ENCODE data around the gene SEZ6L. TPM values are rescaled to one million over a fixed set of nuclear protein-coding genes. Genes with fewer than 3 reads are reported as not detected.

Gene SEZ6L
- polyA plus RNA-seq, 2 of the 4 experiments (the other 2 are of a cell fraction), result not detected

GRCh38 chr22:26357281-26357680 is 188.0 kb downstream of the SEZ6L start:
- ATAC-seq, result no peak
- ChIA-PET POLR2A (no interaction called here), CTCF (interaction anchor here (1.0 to 4.5 kb wide), 2 partner anchors 8 to 10 kb away, joined by 3 to 26 read pairs; no protein-coding TSS in a partner anchor)
- no peak for DNase-seq (ENCODE audit: low read depth in 1 of 2, low spot score in 1 of 2)
- 60% methylated on average over 2 of the region's 2 CpGs for WGBS (ENCODE audit: missing lambda C conversion rate)
- Histone ChIP-seq H3K4me3 (no peak overlapping the region), H3K9me3 (no peaks in the 10 kb centered on the region), H3K27ac (no peak overlapping the region), H3K4me2 (no peak overlapping the region), H3K4me1 (no peaks in the 10 kb centered on the region; the same call in 2 of the 3 replicates)
- no peak for FAIRE-seq
- TF ChIP-seq BHLHE40 (IDR thresholded peaks at IDR 0.05; ENCODE audit: low read depth, low read length), result no peak
- peak; percentile 88 for TF ChIP-seq ZFP36 (IDR thresholded peaks at IDR 0.05; ENCODE audit: borderline replicate concordance, partially characterized antibody)
- no peak for TF ChIP-seq RCOR1 (IDR thresholded peaks at IDR 0.05; ENCODE audit: low read depth, low read length)
- no peak for TF ChIP-seq HEYL (CRISPR knock-in tag; IDR thresholded peaks at IDR 0.05)
- no peak for TF ChIP-seq CEBPB (IDR thresholded peaks at IDR 0.05)
- no peak for TF ChIP-seq GATA3 (IDR thresholded peaks at IDR 0.05; ENCODE audit: borderline replicate concordance)

GRCh38 chr22:26357813-26358212 is 188.6 kb downstream of the SEZ6L start:
- ChIA-PET CTCF (interaction anchor here (4.5 kb wide), 1 partner anchor 8 kb away, joined by 26 read pairs; no protein-coding TSS in a partner anchor), POLR2A (no interaction called here)
- DNase-seq (ENCODE audit: low read depth in 1 of 2, low spot score in 1 of 2) (no peak), ATAC-seq (no peak), FAIRE-seq (no peak)
- H3K9me3 ChIP-seq, result no peaks in the 10 kb centered on the region
- 79% methylated on average over 8 of the region's 9 CpGs for WGBS (ENCODE audit: missing lambda C conversion rate)
- H3K4me3 ChIP-seq, result no peak overlapping the region
- no peak overlapping the region for H3K4me2 ChIP-seq
- TF ChIP-seq, protein P1, sequence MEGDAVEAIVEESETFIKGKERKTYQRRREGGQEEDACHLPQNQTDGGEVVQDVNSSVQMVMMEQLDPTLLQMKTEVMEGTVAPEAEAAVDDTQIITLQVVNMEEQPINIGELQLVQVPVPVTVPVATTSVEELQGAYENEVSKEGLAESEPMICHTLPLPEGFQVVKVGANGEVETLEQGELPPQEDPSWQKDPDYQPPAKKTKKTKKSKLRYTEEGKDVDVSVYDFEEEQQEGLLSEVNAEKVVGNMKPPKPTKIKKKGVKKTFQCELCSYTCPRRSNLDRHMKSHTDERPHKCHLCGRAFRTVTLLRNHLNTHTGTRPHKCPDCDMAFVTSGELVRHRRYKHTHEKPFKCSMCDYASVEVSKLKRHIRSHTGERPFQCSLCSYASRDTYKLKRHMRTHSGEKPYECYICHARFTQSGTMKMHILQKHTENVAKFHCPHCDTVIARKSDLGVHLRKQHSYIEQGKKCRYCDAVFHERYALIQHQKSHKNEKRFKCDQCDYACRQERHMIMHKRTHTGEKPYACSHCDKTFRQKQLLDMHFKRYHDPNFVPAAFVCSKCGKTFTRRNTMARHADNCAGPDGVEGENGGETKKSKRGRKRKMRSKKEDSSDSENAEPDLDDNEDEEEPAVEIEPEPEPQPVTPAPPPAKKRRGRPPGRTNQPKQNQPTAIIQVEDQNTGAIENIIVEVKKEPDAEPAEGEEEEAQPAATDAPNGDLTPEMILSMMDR (IDR thresholded peaks at IDR 0.05), result no peak
- TF ChIP-seq, protein P2, sequence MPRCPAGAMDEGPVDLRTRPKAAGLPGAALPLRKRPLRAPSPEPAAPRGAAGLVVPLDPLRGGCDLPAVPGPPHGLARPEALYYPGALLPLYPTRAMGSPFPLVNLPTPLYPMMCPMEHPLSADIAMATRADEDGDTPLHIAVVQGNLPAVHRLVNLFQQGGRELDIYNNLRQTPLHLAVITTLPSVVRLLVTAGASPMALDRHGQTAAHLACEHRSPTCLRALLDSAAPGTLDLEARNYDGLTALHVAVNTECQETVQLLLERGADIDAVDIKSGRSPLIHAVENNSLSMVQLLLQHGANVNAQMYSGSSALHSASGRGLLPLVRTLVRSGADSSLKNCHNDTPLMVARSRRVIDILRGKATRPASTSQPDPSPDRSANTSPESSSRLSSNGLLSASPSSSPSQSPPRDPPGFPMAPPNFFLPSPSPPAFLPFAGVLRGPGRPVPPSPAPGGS (IDR thresholded peaks at IDR 0.05), result no peak
- TF ChIP-seq HOXA7 (CRISPR knock-in tag; IDR thresholded peaks at IDR 0.05) (no peak), HOXB5 (CRISPR knock-in tag; IDR thresholded peaks at IDR 0.05) (no peak), TP53 (CRISPR knock-in tag; IDR thresholded peaks at IDR 0.05) (no peak), RAD21 (conservative IDR thresholded peaks at IDR 0.05 in 1 of 2, IDR thresholded peaks at IDR 0.05 in 1 of 2) (no peak), MAZ (IDR thresholded peaks at IDR 0.05; ENCODE audit: borderline replicate concordance, low read depth, low read length) (no peak), NR3C1 (IDR thresholded peaks at IDR 0.05) (no peak), ZFP36 (IDR thresholded peaks at IDR 0.05; ENCODE audit: borderline replicate concordance, partially characterized antibody) (no peak), TFCP2L1 (CRISPR knock-in tag; IDR thresholded peaks at IDR 0.05) (no peak), JUN (IDR thresholded peaks at IDR 0.05) (no peak), HOXB13 (CRISPR knock-in tag; IDR thresholded peaks at IDR 0.05; ENCODE audit: low read depth) (no peak)
- TF ChIP-seq, protein P3, sequence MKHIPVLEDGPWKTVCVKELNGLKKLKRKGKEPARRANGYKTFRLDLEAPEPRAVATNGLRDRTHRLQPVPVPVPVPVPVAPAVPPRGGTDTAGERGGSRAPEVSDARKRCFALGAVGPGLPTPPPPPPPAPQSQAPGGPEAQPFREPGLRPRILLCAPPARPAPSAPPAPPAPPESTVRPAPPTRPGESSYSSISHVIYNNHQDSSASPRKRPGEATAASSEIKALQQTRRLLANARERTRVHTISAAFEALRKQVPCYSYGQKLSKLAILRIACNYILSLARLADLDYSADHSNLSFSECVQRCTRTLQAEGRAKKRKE (CRISPR knock-in tag; IDR thresholded peaks at IDR 0.05; ENCODE audit: low read depth), result no peak
- no peaks in the 10 kb centered on the region; the same call in 2 of the 3 replicates for H3K4me1 ChIP-seq
- no peak overlapping the region for H3K27ac ChIP-seq

DNA sequence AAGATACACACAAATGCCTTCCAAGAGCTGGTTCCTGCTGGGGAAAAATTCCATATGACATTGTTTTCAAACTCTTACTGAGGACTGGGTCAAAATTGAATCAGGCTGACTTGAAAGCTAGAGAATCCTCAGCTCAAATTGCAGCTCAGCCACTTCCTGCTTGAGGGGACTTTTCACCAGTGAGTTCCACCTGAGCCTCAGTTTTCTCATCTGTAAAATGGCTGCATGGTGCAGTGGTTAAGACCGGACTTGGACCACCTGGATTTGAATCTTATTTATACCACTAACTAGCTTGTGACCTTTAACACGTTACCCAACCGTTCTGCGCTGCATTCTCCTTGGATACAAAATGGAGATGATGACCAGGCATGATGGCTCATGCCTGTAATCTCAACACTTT is 189.9 kb downstream of the SEZ6L start:
- FAIRE-seq (no peak), ATAC-seq (no peak)
- CTCF ChIA-PET, result interaction anchor here (0.6 to 2.0 kb wide), 3 partner anchors 11 to 268 kb away, joined by 3 to 4 read pairs (median 4); no protein-coding TSS in a partner anchor

More for the DNA sequence above, 189.9 kb downstream of the SEZ6L start:
- Histone ChIP-seq H3K4me3 (no peak overlapping the region), H3K4me2 (no peak overlapping the region), H3K4me1 (no peaks in the 10 kb centered on the region; the same call in 2 of the 3 replicates), H3K27ac (no peak overlapping the region), H3K9me3 (no peaks in the 10 kb centered on the region)
- POLR2A ChIA-PET, result no interaction called here
- DNase-seq (ENCODE audit: low read depth in 1 of 2, low spot score in 1 of 2), result no peak
- TF ChIP-seq, protein P1 (IDR thresholded peaks at IDR 0.05), result no peak
- no peak for TF ChIP-seq CBX2 (IDR thresholded peaks at IDR 0.05; ENCODE audit: borderline replicate concordance, low read depth)
- TF ChIP-seq FOXS1 (CRISPR knock-in tag; IDR thresholded peaks at IDR 0.05), result no peak
- TF ChIP-seq SREBF2 (IDR thresholded peaks at IDR 0.05), result no peak
- TF ChIP-seq RNF2 (IDR thresholded peaks at IDR 0.05; ENCODE audit: borderline replicate concordance, low read depth), result no peak
- no peak for TF ChIP-seq RCOR1 (IDR thresholded peaks at IDR 0.05; ENCODE audit: low read depth, low read length)
- TF ChIP-seq PBX3 (IDR thresholded peaks at IDR 0.05), result no peak
- no peak for TF ChIP-seq HEYL (CRISPR knock-in tag; IDR thresholded peaks at IDR 0.05)
- TF ChIP-seq, protein P4, sequence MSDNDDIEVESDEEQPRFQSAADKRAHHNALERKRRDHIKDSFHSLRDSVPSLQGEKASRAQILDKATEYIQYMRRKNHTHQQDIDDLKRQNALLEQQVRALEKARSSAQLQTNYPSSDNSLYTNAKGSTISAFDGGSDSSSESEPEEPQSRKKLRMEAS (IDR thresholded peaks at IDR 0.05), result no peak
- TF ChIP-seq HOXA7 (CRISPR knock-in tag; IDR thresholded peaks at IDR 0.05), result no peak
- TF ChIP-seq, protein P5, sequence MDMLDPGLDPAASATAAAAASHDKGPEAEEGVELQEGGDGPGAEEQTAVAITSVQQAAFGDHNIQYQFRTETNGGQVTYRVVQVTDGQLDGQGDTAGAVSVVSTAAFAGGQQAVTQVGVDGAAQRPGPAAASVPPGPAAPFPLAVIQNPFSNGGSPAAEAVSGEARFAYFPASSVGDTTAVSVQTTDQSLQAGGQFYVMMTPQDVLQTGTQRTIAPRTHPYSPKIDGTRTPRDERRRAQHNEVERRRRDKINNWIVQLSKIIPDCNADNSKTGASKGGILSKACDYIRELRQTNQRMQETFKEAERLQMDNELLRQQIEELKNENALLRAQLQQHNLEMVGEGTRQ (IDR thresholded peaks at IDR 0.05), result no peak
- TF ChIP-seq CEBPB (IDR thresholded peaks at IDR 0.05), result no peak
- no peak for TF ChIP-seq CBX8 (IDR thresholded peaks at IDR 0.05)
- 77% methylated on average over 4 of the region's 4 CpGs for whole genome bisulfite sequencing (ENCODE audit: missing lambda C conversion rate)

All from A549 (cell line).